ENCODE results near the gene CHST3. TPM values are rescaled to one million over a fixed set of nuclear protein-coding genes. Genes with fewer than 3 reads are reported as not detected.

CHST3 gene
- total and polyA plus RNA-seq, 8 donors: 1.5 to 26.8 (median 10.8) TPM

GRCh38 chr10:71927159-71927558 lies 37.0 kb upstream of the CHST3 start:
- Histone ChIP-seq H3K4me3 (no peak overlapping the region), H3K4me1 (no peaks in the 10 kb centered on the region), H3K27ac (no peak overlapping the region), H3K9me3 (peaks cover 0 to 4% (median 1%) of the 10 kb centered on the region in 4 donors), H3K27me3 (no peaks in the 10 kb centered on the region), H3K36me3 (no peaks in the 10 kb centered on the region)
- DNase-seq: no peak
- no peak for TF ChIP-seq POLR2A (IDR thresholded peaks at IDR 0.05)
- no peak for TF ChIP-seq EP300 (IDR thresholded peaks at IDR 0.05)
- TF ChIP-seq CTCF (IDR thresholded peaks at IDR 0.05): no peak
- TF ChIP-seq POLR2AphosphoS5 (IDR thresholded peaks at IDR 0.05): no peak
- intact Hi-C loops (cut with DNase I; ENCODE audit: low total_unique reads): no loop called here
- 77 to 88% (median 82%) methylated on average over 4 of the region's 4 CpGs for WGBS, 5 donors

- no peak for DNase-seq
These were observed 36.2 kb upstream of the CHST3 start for GRCh38 chr10:71927776-71928592.

GRCh38 chr10:71931295-71931694 lies 32.9 kb upstream of the CHST3 start:
- no peaks in the 10 kb centered on the region for H3K27me3 ChIP-seq
- WGBS, 5 donors: 92 to 100% (median 96%) methylated on average over 1 of the region's 1 CpG
- H3K9me3 ChIP-seq: peaks cover 0 to 15% (median 7%) of the 10 kb centered on the region in 4 donors
- no peak for DNase-seq
- intact Hi-C loops (cut with DNase I; ENCODE audit: low total_unique reads): no loop called here
- H3K4me3 ChIP-seq: no peak overlapping the region
- no peaks in the 10 kb centered on the region for H3K4me1 ChIP-seq
- no peak overlapping the region for H3K27ac ChIP-seq
- no peaks in the 10 kb centered on the region for H3K36me3 ChIP-seq
- TF ChIP-seq POLR2AphosphoS5 (IDR thresholded peaks at IDR 0.05) (no peak), POLR2A (IDR thresholded peaks at IDR 0.05) (no peak), CTCF (IDR thresholded peaks at IDR 0.05) (no peak), EP300 (IDR thresholded peaks at IDR 0.05) (no peak)

More at GRCh38 chr10:71927776-71928592, 36.2 kb upstream of the CHST3 start:
- no peak overlapping the region for H3K4me3 ChIP-seq
- 72 to 81% (median 76%) methylated on average over 5 of the region's 5 CpGs for WGBS, 5 donors
- TF ChIP-seq EP300 (IDR thresholded peaks at IDR 0.05) (no peak), CTCF (IDR thresholded peaks at IDR 0.05) (no peak), POLR2AphosphoS5 (IDR thresholded peaks at IDR 0.05) (no peak), POLR2A (IDR thresholded peaks at IDR 0.05) (no peak)
- H3K36me3 ChIP-seq: no peaks in the 10 kb centered on the region
- H3K27me3 ChIP-seq: no peaks in the 10 kb centered on the region
- H3K27ac ChIP-seq: no peak overlapping the region
- peaks cover 0 to 8% (median 3%) of the 10 kb centered on the region in 4 donors for H3K9me3 ChIP-seq
- intact Hi-C loops (cut with DNase I; ENCODE audit: low total_unique reads): no loop called here
- H3K4me1 ChIP-seq: no peaks in the 10 kb centered on the region

GRCh38 chr10:71933651-71934050 lies 30.5 kb upstream of the CHST3 start:
- 40 to 68% (median 57%) methylated on average over 1 of the region's 1 CpG for WGBS, 5 donors
- peak overlapping the region in 1 of 5 donors; percentile 42 for H3K27ac ChIP-seq
- no peaks in the 10 kb centered on the region for H3K36me3 ChIP-seq
- peak in 1 of 2 donors; percentile 45 for DNase-seq
- peaks cover 0 to 15% (median 9%) of the 10 kb centered on the region in 4 donors for H3K9me3 ChIP-seq
- intact Hi-C loops (cut with DNase I; ENCODE audit: low total_unique reads): no loop called here
- H3K4me1 ChIP-seq: no peaks in the 10 kb centered on the region
- TF ChIP-seq EP300 (IDR thresholded peaks at IDR 0.05) (no peak), POLR2A (IDR thresholded peaks at IDR 0.05) (no peak), POLR2AphosphoS5 (IDR thresholded peaks at IDR 0.05) (no peak), CTCF (IDR thresholded peaks at IDR 0.05) (no peak)
- H3K4me3 ChIP-seq: no peak overlapping the region
- no peaks in the 10 kb centered on the region for H3K27me3 ChIP-seq
